NCI-H82 treated with DMSO at 0.1 percent for 48 hours (cell line): Measurements from ENCODE around the gene TGIF2.
"Not testable (repeated sequence)": the region's sequence is repeated elsewhere in the genome, so short reads cannot be mapped to it uniquely, and the experiment has no call there.

Experiments
- DNase-seq: peaks from one replicate; lab custom pipeline; 2025; ENCODE audit not compliant: unreplicated experiment; lab: John Stamatoyannopoulos, UW

TGIF2 gene

DNA sequence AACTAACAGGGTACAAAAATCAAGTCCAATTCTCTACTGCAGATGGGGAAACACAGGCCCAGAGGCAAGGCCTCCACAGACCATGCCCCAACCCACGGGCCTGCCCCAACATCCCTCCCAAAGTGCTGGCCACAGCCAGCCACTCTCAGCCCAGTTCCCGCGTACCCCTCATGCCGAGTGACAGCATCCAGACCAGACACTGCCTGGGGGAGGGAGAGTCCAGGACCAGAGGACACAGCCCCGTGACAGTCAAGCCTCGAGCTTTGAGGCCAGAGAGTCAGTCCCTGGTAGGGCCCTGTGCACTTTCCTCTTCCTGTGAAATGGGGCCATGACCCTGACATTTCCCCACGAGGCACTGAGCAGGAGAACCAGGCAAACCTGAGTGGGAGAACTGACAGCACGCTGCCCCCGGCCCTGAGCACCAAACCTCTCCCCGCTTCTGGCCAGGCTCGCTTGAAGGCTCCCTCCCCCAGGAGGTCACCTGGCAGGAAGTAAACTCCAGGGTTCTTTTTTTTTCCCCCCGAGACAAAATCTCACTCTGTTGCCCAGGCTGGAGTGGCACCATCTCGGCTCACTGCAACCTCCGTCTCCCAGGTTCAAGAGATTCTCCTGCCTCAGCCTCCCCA lies 27.2 kb upstream of the TGIF2 start:
- no peak for DNase-seq

- DNase-seq, result no peak
Measured at GRCh38 chr20:36547186-36548005, 26.0 kb upstream of the TGIF2 start.

GRCh38 chr20:36548006-36548315 lies 25.4 kb upstream of the TGIF2 start:
- DNase-seq, result no peak

- no peak for DNase-seq
Measured at GRCh38 chr20:36548704-36549627, 24.4 kb upstream of the TGIF2 start.

DNA sequence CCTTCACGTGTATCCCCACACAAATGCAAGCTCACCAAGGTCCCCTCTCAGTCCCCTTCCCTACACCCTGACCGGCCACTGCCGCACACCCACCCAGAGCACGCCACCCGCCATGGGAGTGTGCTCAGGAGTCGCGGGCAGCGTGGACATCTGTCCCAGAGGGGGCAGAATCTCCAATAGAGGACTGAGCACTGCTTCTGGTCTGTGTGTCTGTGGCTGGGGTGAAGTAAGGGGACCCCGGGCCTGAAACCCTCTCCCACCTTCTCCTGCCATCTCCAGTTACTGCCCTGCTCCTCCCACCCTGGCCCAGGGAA lies 23.8 kb upstream of the TGIF2 start:
- no peak for DNase-seq

- DNase-seq, result no peak
Measured at GRCh38 chr20:36549942-36550789, 23.2 kb upstream of the TGIF2 start.

- no peak for DNase-seq
Measured at GRCh38 chr20:36550790-36551299, 22.6 kb upstream of the TGIF2 start.

DNA sequence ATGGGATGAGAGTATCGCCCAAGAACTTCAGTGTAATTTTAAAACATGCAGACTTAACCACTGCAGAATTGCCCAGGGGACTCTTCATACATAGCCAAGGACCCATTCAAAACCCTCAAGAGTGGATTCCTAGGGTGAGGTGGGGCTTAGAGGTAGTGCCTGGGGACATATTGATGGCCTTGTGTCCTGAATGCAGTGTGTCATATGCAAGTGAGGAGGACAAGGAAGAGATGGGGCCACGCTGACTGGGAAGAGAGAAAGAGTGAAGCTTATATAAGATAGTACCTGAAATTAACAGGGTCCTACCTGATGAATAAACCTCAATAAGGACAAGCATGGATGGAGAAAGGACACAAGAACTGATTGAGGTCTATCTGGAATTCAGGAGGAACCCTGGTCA lies 18.1 kb upstream of the TGIF2 start:
- DNase-seq, result no peak

- no peak for DNase-seq
Measured at GRCh38 chr20:36562724-36563123, 10.7 kb upstream of the TGIF2 start.

- DNase-seq, result no peak
Measured at GRCh38 chr20:36563374-36563773, 10.0 kb upstream of the TGIF2 start.

GRCh38 chr20:36564078-36564725 lies 9.2 kb upstream of the TGIF2 start:
- DNase-seq, result not testable (repeated sequence)

DNA sequence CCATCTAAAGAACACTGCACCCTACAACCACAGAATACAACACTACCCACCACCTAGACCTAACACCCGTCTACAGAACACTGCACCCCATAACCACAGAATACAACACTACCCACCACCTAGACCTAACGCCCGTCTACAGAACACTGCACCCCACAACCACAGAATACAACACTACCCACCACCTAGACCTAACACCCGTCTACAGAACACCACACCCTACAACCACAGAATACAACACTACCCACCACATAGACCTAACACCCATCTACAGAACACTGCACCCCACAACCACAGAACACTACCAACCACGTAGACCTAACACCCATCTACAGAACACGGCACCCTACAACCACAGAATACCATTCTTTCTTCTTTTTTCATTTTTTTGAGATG lies 8.7 kb upstream of the TGIF2 start:
- not testable (repeated sequence) for DNase-seq

DNA sequence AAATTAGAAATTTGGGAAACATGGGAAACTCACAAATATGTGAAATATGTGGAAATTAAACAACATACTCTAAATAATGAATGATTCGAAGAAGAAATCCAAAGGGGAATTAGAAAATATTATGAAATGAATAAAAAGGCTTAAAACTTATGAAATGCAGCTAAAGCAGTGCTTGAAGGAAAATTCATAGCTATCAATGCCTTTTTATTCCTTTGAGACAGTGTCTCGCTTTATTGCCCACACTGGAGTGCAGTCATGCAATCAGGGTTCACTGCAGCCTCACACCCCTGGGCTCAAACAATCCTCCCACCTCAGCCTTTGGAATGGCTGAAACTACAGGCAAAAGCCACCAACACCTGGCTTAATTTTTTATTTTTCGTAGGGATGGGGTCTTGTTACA lies 7.9 kb upstream of the TGIF2 start:
- no peak for DNase-seq

DNA sequence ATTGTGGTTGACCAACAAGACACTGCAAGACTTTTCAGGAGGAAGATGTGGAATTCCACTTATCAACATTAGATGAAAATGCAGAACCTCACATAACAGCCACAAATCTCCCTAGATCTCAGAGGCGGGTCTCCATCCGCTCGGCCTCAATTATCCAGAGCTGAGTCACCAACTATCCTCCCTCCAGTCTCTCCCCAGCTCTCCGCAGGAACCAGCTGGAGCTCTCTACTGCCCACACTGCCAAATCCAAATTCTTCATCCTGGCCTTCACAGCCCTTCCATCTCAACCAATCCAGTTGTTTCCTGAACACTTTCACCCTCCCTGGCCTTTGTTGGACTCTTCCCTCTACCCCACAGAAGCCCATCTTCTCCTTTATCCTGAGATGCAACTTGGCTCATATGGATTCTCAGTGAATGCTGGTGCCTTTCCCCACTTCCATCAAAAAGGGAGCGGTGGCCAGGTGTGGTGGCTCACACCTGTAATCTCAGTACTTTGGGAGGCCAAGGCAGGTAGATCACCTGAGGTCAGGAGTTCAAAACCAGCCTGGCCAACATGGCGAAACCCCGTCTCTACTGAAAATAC lies 3.5 kb upstream of the TGIF2 start:
- DNase-seq, result no peak

GRCh38 chr20:36571564-36572504 lies 1.6 kb upstream of the TGIF2 start:
- no peak for DNase-seq

GRCh38 chr20:36572701-36573102 lies 695 bp upstream of the TGIF2 start:
- DNase-seq, result no peak

DNA sequence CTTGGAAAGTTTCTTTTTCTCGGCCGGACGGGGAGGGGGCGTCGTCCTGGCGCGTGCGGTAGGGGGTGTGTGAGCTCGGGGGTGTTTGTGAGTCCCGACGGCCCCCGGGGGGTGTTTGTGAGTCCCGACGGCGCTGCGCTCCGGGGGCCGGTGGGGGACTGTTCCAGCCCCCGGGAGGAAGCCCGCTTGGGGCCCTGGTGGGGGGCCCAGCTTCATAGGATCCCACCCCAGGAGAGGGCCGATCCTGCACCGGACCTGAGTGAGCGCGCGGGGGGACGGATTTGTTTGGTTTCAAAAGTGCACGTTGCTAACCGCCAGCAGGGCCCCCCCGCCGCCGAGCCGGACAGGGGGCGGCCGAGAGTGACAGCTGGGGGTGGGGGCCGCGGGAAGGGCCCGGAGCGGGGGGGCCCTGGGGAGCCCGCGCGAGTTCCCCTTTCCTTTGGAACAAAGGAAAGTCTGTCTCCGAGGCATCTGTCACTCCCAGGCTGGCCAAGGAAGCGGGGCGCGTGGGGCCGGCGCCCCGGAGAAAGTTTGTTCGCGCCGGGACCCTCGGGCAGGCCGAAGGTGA lies 485 bp downstream of the TGIF2 start:
- no peak for DNase-seq

GRCh38 chr20:36574366-36575135 lies 1.2 kb downstream of the TGIF2 start:
- DNase-seq, result peak; percentile 45
